Testis (tissue), 2 donors: ENCODE measurements around the gene BBX.

Source experiments
- POLR2A ChIP-seq: fragments of 450-650 bp; IDR thresholded peaks from one replicate; pipeline ENCODE4 v1.6.1; 2017; ENCODE audit warnings: antibody characterized with exemption, mild to moderate bottlenecking, moderate library complexity
- TF ChIP-seq, protein P1 (sequence below), 3 experiments: fragments of 450-650 bp in 2 of 3; fragments of 200-600 bp in 1 of 3; sonication (generic) in 1 of 3; IDR thresholded peaks; one replicate each; pipeline ENCODE4 v1.5.1; 2016 to 2019; ENCODE audit warnings: antibody characterized with exemption in 3 of 3, mild to moderate bottlenecking in 2 of 3, moderate library complexity in 1 of 3

DNA sequence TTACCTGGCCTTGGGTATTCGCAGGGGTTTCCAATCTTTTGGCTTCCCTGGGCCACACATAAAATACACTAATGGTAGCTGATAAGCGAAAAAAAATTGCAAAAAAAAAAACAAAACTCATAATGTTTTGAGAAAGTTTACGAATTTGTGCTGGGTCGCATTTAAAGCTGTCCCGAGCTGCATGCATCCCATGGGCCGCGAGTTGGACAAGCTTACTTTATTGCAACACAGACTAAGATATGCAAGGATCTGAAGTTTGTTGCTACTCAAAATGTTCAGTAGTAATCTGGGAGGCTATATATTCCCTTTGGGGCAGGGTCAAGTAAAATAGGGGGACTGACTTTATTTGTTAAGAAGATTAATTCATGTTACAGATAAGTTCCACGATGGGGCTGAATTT is 320.2 kb downstream of the BBX start:
- TF ChIP-seq, protein P1, sequence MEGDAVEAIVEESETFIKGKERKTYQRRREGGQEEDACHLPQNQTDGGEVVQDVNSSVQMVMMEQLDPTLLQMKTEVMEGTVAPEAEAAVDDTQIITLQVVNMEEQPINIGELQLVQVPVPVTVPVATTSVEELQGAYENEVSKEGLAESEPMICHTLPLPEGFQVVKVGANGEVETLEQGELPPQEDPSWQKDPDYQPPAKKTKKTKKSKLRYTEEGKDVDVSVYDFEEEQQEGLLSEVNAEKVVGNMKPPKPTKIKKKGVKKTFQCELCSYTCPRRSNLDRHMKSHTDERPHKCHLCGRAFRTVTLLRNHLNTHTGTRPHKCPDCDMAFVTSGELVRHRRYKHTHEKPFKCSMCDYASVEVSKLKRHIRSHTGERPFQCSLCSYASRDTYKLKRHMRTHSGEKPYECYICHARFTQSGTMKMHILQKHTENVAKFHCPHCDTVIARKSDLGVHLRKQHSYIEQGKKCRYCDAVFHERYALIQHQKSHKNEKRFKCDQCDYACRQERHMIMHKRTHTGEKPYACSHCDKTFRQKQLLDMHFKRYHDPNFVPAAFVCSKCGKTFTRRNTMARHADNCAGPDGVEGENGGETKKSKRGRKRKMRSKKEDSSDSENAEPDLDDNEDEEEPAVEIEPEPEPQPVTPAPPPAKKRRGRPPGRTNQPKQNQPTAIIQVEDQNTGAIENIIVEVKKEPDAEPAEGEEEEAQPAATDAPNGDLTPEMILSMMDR (IDR thresholded peaks at IDR 0.05) = no peak
- TF ChIP-seq POLR2A = no peak
